Gastrocnemius medialis (tissue), 4 donors: Measurements from ENCODE around the gene HECTD4. TPM values are rescaled to one million over a fixed set of nuclear protein-coding genes. Genes with fewer than 3 reads are reported as not detected.

Experiments
- ATAC-seq, 2 donors: fragments of 150-250 bp; one replicate each; pipeline ENCODE4 v1.9.1; 2016
- DNase-seq, 2 donors: peaks; one replicate each; pipeline ENCODE4 v3.0.0-alpha.2; 2019
- H3K27ac ChIP-seq, 4 donors: fragments of 200-600 bp; sonication (generic); 1 replicate in 1 of 4; 2 replicates in 3 of 4; pipeline ENCODE4 v1.5.1; 2016 to 2018; ENCODE audit warnings: mild to moderate bottlenecking in 2 of 4, moderate library complexity in 1 of 4
- H3K27me3 ChIP-seq, 3 donors: fragments of 200-600 bp; sonication (generic) in 2 of 3; 1 replicate in 1 of 3; 2 replicates in 2 of 3; pipeline versions ENCODE4 v1.5.1 to v1.6.0; 2016 to 2019; ENCODE audit warnings: mild to moderate bottlenecking in 1 of 3, moderate library complexity in 1 of 3
- H3K36me3 ChIP-seq, 2 donors: fragments of 200-600 bp; sonication (generic) in 1 of 2; one replicate each; pipeline ENCODE4 v1.5.1; 2017 to 2018
- H3K4me1 ChIP-seq, 2 donors: fragments of 200-600 bp; sonication (generic) in 1 of 2; one replicate each; pipeline ENCODE4 v1.5.1; 2016 to 2017; ENCODE audit warnings: mild to moderate bottlenecking in 2 of 2
- H3K4me3 ChIP-seq, 4 donors: fragments of 200-600 bp; sonication (generic) in 3 of 4; 1 replicate in 1 of 4; 2 replicates in 3 of 4; pipeline ENCODE4 v1.5.1; 2016 to 2019; ENCODE audit warnings: mild to moderate bottlenecking in 2 of 4
- H3K9me3 ChIP-seq, 3 donors: fragments of 200-600 bp; sonication (generic) in 2 of 3; 1 replicate in 1 of 3; 2 replicates in 2 of 3; pipeline ENCODE4 v1.5.1; 2016 to 2019
- CTCF ChIP-seq, 5 experiments: fragments of 450-650 bp in 3 of 5; fragments of 200-600 bp in 2 of 5; sonication (generic) in 2 of 5; IDR thresholded peaks in 4 of 5; conservative IDR thresholded peaks in 1 of 5; 1 replicate in 4 of 5; 2 replicates in 1 of 5; pipeline ENCODE4 v1.5.1; 2016 to 2019; ENCODE audit warnings: antibody characterized with exemption in 5 of 5, mild to moderate bottlenecking in 3 of 5, moderate library complexity in 3 of 5
- POLR2A ChIP-seq, 2 donors: fragments of 450-650 bp; IDR thresholded peaks; one replicate each; pipeline ENCODE4 v1.6.1; 2017; ENCODE audit warnings: antibody characterized with exemption in 2 of 2, mild to moderate bottlenecking in 2 of 2, moderate library complexity in 2 of 2
- in situ Hi-C, 4 donors: fragments of 200-750 bp; cut with MboI; loops; one replicate each; pipeline versions ENCODE4 v1.15.0 to v1.8.0; 2017; ENCODE audit warnings: low sequenced_read_pairs in 4 of 4
- intact Hi-C: fragments of 100-400 bp; cut with DNase I; formaldehyde crosslinking; loops from one replicate; pipeline ENCODE4 v1.15.1; 2023; ENCODE audit warnings: low total_unique reads
- total RNA-seq, 4 donors: library from RNA; depleted of rRNA; stranded (reverse); fragments of >200 nt; gene quantifications; one replicate each; pipeline versions ENCODE4 v1.1.0 to v1.2.3, GENCODE V29; 2016

The HECTD4 gene
- total RNA-seq, 4 donors from 2014 or later: 12.9 to 23.3 (median 16.8) TPM

- TF ChIP-seq POLR2A (IDR thresholded peaks at IDR 0.05) (no peak), CTCF (IDR thresholded peaks at IDR 0.05 in 4 of 5, conservative IDR thresholded peaks at IDR 0.05 in 1 of 5) (no peak)
- H3K4me3 ChIP-seq: no peak overlapping the region
- intact Hi-C loops: no loop called here
These were observed 31.8 kb upstream of the HECTD4 start for GRCh38 chr12:112413855-112414625.

GRCh38 chr12:112409906-112410244, 27.6 kb upstream of the HECTD4 start:
- in situ Hi-C loops (loop anchor here in 1 of 4 donors (25.0 kb wide), 1 partner anchor 298 kb away; the partner anchor contains the start of gene NAA25), intact Hi-C loops (loop anchor here (1.0 kb wide), 1 partner anchor 9 kb away; no protein-coding TSS in a partner anchor)
- no peak for DNase-seq
- Histone ChIP-seq H3K27ac (peak overlapping the region; percentile 85 to 99 (median 90)), H3K4me1 (peaks cover 17 to 18% of the 10 kb centered on the region in 2 donors), H3K9me3 (no peaks in the 10 kb centered on the region), H3K27me3 (no peaks in the 10 kb centered on the region), H3K36me3 (peaks cover 0 to 34% of the 10 kb centered on the region in 2 donors), H3K4me3 (peak overlapping the region; percentile 79 to 99 (median 84))
- TF ChIP-seq CTCF (IDR thresholded peaks at IDR 0.05 in 4 of 5, conservative IDR thresholded peaks at IDR 0.05 in 1 of 5) (no peak), POLR2A (IDR thresholded peaks at IDR 0.05) (no peak)
- no peak for ATAC-seq

More at GRCh38 chr12:112413855-112414625, 31.8 kb upstream of the HECTD4 start:
- ATAC-seq: no peak
- in situ Hi-C loops: loop anchor here in 1 of 4 donors (25.0 kb wide), 1 partner anchor 302 kb away; the partner anchor contains the start of gene NAA25
- H3K27me3 ChIP-seq: no peaks in the 10 kb centered on the region
- no peaks in the 10 kb centered on the region for H3K9me3 ChIP-seq
- H3K4me1 ChIP-seq: peaks cover 8 to 9% of the 10 kb centered on the region in 2 donors
- no peak overlapping the region for H3K27ac ChIP-seq
- no peak for DNase-seq
- no peaks in the 10 kb centered on the region for H3K36me3 ChIP-seq

GRCh38 chr12:112409064-112409905, 27.1 kb upstream of the HECTD4 start, which contains the start of gene RPL6:
Gene RPL6, minus strand, starts transcription at chr12:112409605. Its CDS starts 949 bp downstream, at chr12:112408656.
- intact Hi-C loops: loop anchor here (1.0 kb wide), 1 partner anchor 10 kb away; no protein-coding TSS in a partner anchor
- H3K9me3 ChIP-seq: no peaks in the 10 kb centered on the region
- ATAC-seq: peak; percentile 99

More at GRCh38 chr12:112409064-112409905, 27.1 kb upstream of the HECTD4 start, which contains the start of gene RPL6:
- Histone ChIP-seq H3K27me3 (no peaks in the 10 kb centered on the region), H3K4me1 (peaks cover 17 to 18% of the 10 kb centered on the region in 2 donors), H3K27ac (peak within 1 kb of the TSS; percentile 85 to 99 (median 90)), H3K4me3 (peak within 1 kb of the TSS; percentile 79 to 99 (median 84)), H3K36me3 (peaks cover 0 to 40% of the 10 kb centered on the region in 2 donors)
- in situ Hi-C loops: loop anchor here in 1 of 4 donors (25.0 kb wide), 1 partner anchor 297 kb away; the partner anchor contains the start of gene NAA25
- DNase-seq: peak; percentile 79 to 81
- peak; percentile 82 to 87 for TF ChIP-seq POLR2A (IDR thresholded peaks at IDR 0.05)
- no peak for TF ChIP-seq CTCF (IDR thresholded peaks at IDR 0.05 in 4 of 5, conservative IDR thresholded peaks at IDR 0.05 in 1 of 5)
